Activated naive CD8-positive, alpha-beta T cell (primary cell): Measurements from ENCODE around the gene TNFRSF19.

ENCODE experiments used
- H3K27ac Mint-ChIP-seq: one replicate; pipeline ENCODE4 v1.8.0; 2021; ENCODE audit warnings: mixed read lengths
- H3K27me3 Mint-ChIP-seq: one replicate; pipeline ENCODE4 v1.8.0; 2021; ENCODE audit warnings: mixed read lengths
- H3K36me3 Mint-ChIP-seq: one replicate; pipeline ENCODE4 v1.8.0; 2021; ENCODE audit warnings: mixed read lengths
- H3K4me1 Mint-ChIP-seq: one replicate; pipeline ENCODE4 v1.8.0; 2021; ENCODE audit warnings: low read depth, mixed read lengths
- H3K4me3 Mint-ChIP-seq: one replicate; pipeline ENCODE4 v1.8.0; 2021; ENCODE audit warnings: mild to moderate bottlenecking, mixed read lengths
- H3K9me3 Mint-ChIP-seq: one replicate; pipeline ENCODE4 v1.8.0; 2021; ENCODE audit warnings: low read depth, mixed read lengths

The TNFRSF19 gene

GRCh38 chr13:23639674-23640073 lies 69.5 kb downstream of the TNFRSF19 start:
- Mint-ChIP-seq H3K4me3 (no peak overlapping the region), H3K9me3 (no peaks in the 10 kb centered on the region), H3K27ac (no peak overlapping the region), H3K4me1 (no peaks in the 10 kb centered on the region), H3K36me3 (no peaks in the 10 kb centered on the region), H3K27me3 (no peaks in the 10 kb centered on the region)

- H3K9me3 Mint-ChIP-seq = no peaks in the 10 kb centered on the region
- no peaks in the 10 kb centered on the region for H3K4me1 Mint-ChIP-seq
- H3K4me3 Mint-ChIP-seq = no peak overlapping the region
- no peaks in the 10 kb centered on the region for H3K27me3 Mint-ChIP-seq
- H3K27ac Mint-ChIP-seq = no peak overlapping the region
- no peaks in the 10 kb centered on the region for H3K36me3 Mint-ChIP-seq
These were observed 71.9 kb downstream of the TNFRSF19 start for GRCh38 chr13:23642110-23642509.

- Mint-ChIP-seq H3K27ac (no peak overlapping the region), H3K4me1 (no peaks in the 10 kb centered on the region), H3K4me3 (no peak overlapping the region), H3K27me3 (peaks cover 2% of the 10 kb centered on the region), H3K9me3 (no peaks in the 10 kb centered on the region), H3K36me3 (no peaks in the 10 kb centered on the region)
These were observed 73.3 kb downstream of the TNFRSF19 start for GRCh38 chr13:23643338-23644125.

GRCh38 chr13:23644126-23644419 lies 73.9 kb downstream of the TNFRSF19 start:
- no peaks in the 10 kb centered on the region for H3K9me3 Mint-ChIP-seq
- H3K4me3 Mint-ChIP-seq = no peak overlapping the region
- peaks cover 6% of the 10 kb centered on the region for H3K27me3 Mint-ChIP-seq
- no peaks in the 10 kb centered on the region for H3K4me1 Mint-ChIP-seq
- H3K27ac Mint-ChIP-seq = no peak overlapping the region
- H3K36me3 Mint-ChIP-seq = no peaks in the 10 kb centered on the region

GRCh38 chr13:23644527-23645138 lies 74.4 kb downstream of the TNFRSF19 start:
- no peaks in the 10 kb centered on the region for H3K36me3 Mint-ChIP-seq
- H3K27me3 Mint-ChIP-seq = peaks cover 8% of the 10 kb centered on the region
- no peak overlapping the region for H3K27ac Mint-ChIP-seq
- H3K9me3 Mint-ChIP-seq = no peaks in the 10 kb centered on the region
- H3K4me1 Mint-ChIP-seq = no peaks in the 10 kb centered on the region
- no peak overlapping the region for H3K4me3 Mint-ChIP-seq

- Mint-ChIP-seq H3K4me1 (no peaks in the 10 kb centered on the region), H3K27me3 (peaks cover 13% of the 10 kb centered on the region), H3K9me3 (no peaks in the 10 kb centered on the region), H3K4me3 (no peak overlapping the region), H3K36me3 (no peaks in the 10 kb centered on the region), H3K27ac (no peak overlapping the region)
These were observed 75.6 kb downstream of the TNFRSF19 start for GRCh38 chr13:23645851-23646250.

GRCh38 chr13:23651439-23651838 lies 81.2 kb downstream of the TNFRSF19 start:
- no peaks in the 10 kb centered on the region for H3K36me3 Mint-ChIP-seq
- peaks cover 18% of the 10 kb centered on the region for H3K27me3 Mint-ChIP-seq
- H3K4me3 Mint-ChIP-seq = no peak overlapping the region
- H3K9me3 Mint-ChIP-seq = no peaks in the 10 kb centered on the region
- H3K4me1 Mint-ChIP-seq = peaks cover 4% of the 10 kb centered on the region
- H3K27ac Mint-ChIP-seq = no peak overlapping the region

GRCh38 chr13:23651887-23652286 lies 81.7 kb downstream of the TNFRSF19 start:
- Mint-ChIP-seq H3K36me3 (no peaks in the 10 kb centered on the region), H3K27ac (no peak overlapping the region), H3K4me1 (peaks cover 4% of the 10 kb centered on the region), H3K27me3 (peaks cover 18% of the 10 kb centered on the region), H3K9me3 (no peaks in the 10 kb centered on the region), H3K4me3 (no peak overlapping the region)

- Mint-ChIP-seq H3K4me3 (no peak overlapping the region), H3K4me1 (peaks cover 4% of the 10 kb centered on the region), H3K27me3 (peaks cover 18% of the 10 kb centered on the region), H3K9me3 (no peaks in the 10 kb centered on the region), H3K27ac (no peak overlapping the region), H3K36me3 (no peaks in the 10 kb centered on the region)
These were observed 82.9 kb downstream of the TNFRSF19 start for GRCh38 chr13:23652909-23653726.

GRCh38 chr13:23654111-23655110 lies 84.2 kb downstream of the TNFRSF19 start:
- Mint-ChIP-seq H3K36me3 (no peaks in the 10 kb centered on the region), H3K4me3 (no peak overlapping the region), H3K27me3 (peaks cover 11% of the 10 kb centered on the region), H3K27ac (no peak overlapping the region), H3K9me3 (no peaks in the 10 kb centered on the region), H3K4me1 (peaks cover 4% of the 10 kb centered on the region)

GRCh38 chr13:23655321-23655720 lies 85.1 kb downstream of the TNFRSF19 start:
- Mint-ChIP-seq H3K27ac (no peak overlapping the region), H3K9me3 (no peaks in the 10 kb centered on the region), H3K4me3 (no peak overlapping the region), H3K36me3 (no peaks in the 10 kb centered on the region), H3K4me1 (peaks cover 4% of the 10 kb centered on the region), H3K27me3 (peaks cover 6% of the 10 kb centered on the region)

GRCh38 chr13:23656637-23657371 lies 86.6 kb downstream of the TNFRSF19 start:
- H3K4me3 Mint-ChIP-seq = no peak overlapping the region
- peaks cover 5% of the 10 kb centered on the region for H3K27me3 Mint-ChIP-seq
- peaks cover 6% of the 10 kb centered on the region for H3K9me3 Mint-ChIP-seq
- peaks cover 4% of the 10 kb centered on the region for H3K4me1 Mint-ChIP-seq
- no peak overlapping the region for H3K27ac Mint-ChIP-seq
- H3K36me3 Mint-ChIP-seq = no peaks in the 10 kb centered on the region

- peaks cover 2% of the 10 kb centered on the region for H3K27me3 Mint-ChIP-seq
- H3K9me3 Mint-ChIP-seq = peaks cover 6% of the 10 kb centered on the region
- no peaks in the 10 kb centered on the region for H3K36me3 Mint-ChIP-seq
- no peaks in the 10 kb centered on the region for H3K4me1 Mint-ChIP-seq
- H3K27ac Mint-ChIP-seq = no peak overlapping the region
- no peak overlapping the region for H3K4me3 Mint-ChIP-seq
These were observed 88.8 kb downstream of the TNFRSF19 start for GRCh38 chr13:23658929-23659541.
